UCSD-AML1 (cell line): ENCODE results near the gene CSNK2B.

Source experiments
- DNase-seq: peaks from one replicate; lab custom pipeline; 2025; ENCODE audit not compliant: unreplicated experiment; lab: John Stamatoyannopoulos, UW

Gene CSNK2B

GRCh38 chr6:31636698-31637596 lies 28.9 kb upstream of the CSNK2B start:
- DNase-seq, result no peak

- no peak for DNase-seq
These were observed 26.8 kb upstream of the CSNK2B start for GRCh38 chr6:31639043-31639442.

- peak; percentile 66 for DNase-seq
These were observed 26.4 kb upstream of the CSNK2B start for GRCh38 chr6:31639449-31639861.

- no peak for DNase-seq
These were observed 25.3 kb upstream of the CSNK2B start for GRCh38 chr6:31640612-31641011.

- no peak for DNase-seq
These were observed 24.5 kb upstream of the CSNK2B start for GRCh38 chr6:31641370-31641769.

- no peak for DNase-seq
These were observed 22.9 kb upstream of the CSNK2B start for GRCh38 chr6:31642798-31643570.

GRCh38 chr6:31643818-31644454 lies 21.9 kb upstream of the CSNK2B start:
- DNase-seq, result no peak

- DNase-seq, result no peak
These were observed 20.6 kb upstream of the CSNK2B start for GRCh38 chr6:31645325-31645724.

- DNase-seq, result no peak
These were observed 14.2 kb upstream of the CSNK2B start for GRCh38 chr6:31651602-31652191.

GRCh38 chr6:31652925-31653724 lies 12.8 kb upstream of the CSNK2B start:
- DNase-seq, result no peak

- no peak for DNase-seq
These were observed 11.1 kb upstream of the CSNK2B start for GRCh38 chr6:31654574-31655348.

GRCh38 chr6:31655349-31656237 lies 10.3 kb upstream of the CSNK2B start, which contains the start of gene APOM:
Gene APOM, plus strand, starts transcription at chr6:31655894. Its CDS starts 73 bp downstream, at chr6:31655967.
- DNase-seq, result no peak

- no peak for DNase-seq
These were observed 8.3 kb upstream of the CSNK2B start for GRCh38 chr6:31657406-31658157.

- DNase-seq, result no peak
These were observed 7.7 kb upstream of the CSNK2B start for GRCh38 chr6:31658158-31658688.

GRCh38 chr6:31658983-31659648 lies 6.8 kb upstream of the CSNK2B start:
- DNase-seq, result no peak

GRCh38 chr6:31659649-31660380 lies 6.1 kb upstream of the CSNK2B start:
- no peak for DNase-seq
